GM18498 (cell line): Measurements from ENCODE around the gene WHAMM.
"Not testable (repeated sequence)": the region's sequence is repeated elsewhere in the genome, so short reads cannot be mapped to it uniquely, and the experiment has no call there.

ENCODE experiments used
- ATAC-seq: cut with Tn5 transposase; IDR thresholded peaks from one replicate; pipeline ENCODE4 v1.9.1; 2021; ENCODE audit warnings: mild to moderate bottlenecking, moderate library complexity; ENCODE audit not compliant: unreplicated experiment

Gene WHAMM

DNA sequence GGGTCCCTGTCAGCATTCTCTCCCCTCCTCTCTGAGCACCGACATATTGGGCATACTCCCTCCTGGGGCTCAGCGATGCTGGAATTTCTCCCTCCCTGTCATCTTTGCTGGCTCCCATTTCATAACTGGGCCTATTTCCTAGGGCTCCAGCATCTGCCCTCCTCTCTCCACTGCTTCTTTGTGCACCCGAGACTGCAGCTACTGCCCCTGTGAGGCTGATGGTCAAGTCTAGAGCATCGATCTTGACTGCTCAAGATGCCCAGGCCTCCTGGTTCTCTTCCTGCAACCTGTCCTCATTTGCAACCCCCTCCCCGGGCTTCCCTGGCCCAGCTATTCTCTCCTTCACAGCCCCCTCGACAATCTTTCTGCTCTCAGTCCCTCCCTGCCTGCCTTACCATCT lies 53.5 kb downstream of the WHAMM start:
- ATAC-seq, result no peak

DNA sequence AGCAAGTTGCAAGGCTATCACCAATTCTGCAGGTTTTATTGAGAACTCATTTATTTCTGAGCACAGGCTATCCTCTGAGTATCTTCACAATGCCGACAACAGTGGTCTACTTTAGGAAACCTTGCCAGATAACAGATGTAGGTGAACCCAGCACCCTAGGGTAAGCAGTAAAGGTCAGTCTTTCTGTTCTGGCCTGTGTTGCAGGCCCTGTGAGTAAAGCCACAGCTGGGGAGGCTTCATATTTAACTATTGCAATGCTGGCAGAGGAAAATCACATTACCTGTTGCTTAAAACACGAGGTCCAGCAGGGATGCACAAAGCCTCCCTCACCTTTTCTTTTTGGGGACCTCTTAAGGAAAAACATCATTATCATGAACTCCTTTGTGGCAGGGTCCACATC lies 55.5 kb downstream of the WHAMM start:
- no peak for ATAC-seq

DNA sequence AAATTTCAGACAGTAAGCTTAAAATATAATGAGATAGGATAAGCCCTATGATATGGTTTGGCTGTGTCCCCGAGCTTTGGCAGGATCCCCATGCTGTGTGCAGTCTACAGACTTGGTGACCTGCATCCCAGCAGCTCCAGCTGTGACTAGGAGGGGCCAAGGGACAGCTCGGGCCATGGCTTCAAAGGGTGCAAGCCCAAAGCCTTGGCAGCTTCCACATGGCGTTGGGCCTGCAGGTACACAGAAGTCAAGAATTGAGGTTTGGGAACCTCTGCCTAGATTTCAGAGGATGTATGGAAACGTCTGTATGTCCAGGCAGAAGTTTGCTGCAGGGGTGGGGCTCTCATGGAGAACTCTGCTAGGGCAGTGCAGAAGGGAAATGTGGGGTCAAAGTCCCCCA lies 56.2 kb downstream of the WHAMM start:
- ATAC-seq, result not testable (repeated sequence)

- not testable (repeated sequence) for ATAC-seq
Measured at GRCh38 chr15:82865981-82866380, 56.6 kb downstream of the WHAMM start.

GRCh38 chr15:82870727-82871320 lies 61.4 kb downstream of the WHAMM start:
- ATAC-seq, result no peak

DNA sequence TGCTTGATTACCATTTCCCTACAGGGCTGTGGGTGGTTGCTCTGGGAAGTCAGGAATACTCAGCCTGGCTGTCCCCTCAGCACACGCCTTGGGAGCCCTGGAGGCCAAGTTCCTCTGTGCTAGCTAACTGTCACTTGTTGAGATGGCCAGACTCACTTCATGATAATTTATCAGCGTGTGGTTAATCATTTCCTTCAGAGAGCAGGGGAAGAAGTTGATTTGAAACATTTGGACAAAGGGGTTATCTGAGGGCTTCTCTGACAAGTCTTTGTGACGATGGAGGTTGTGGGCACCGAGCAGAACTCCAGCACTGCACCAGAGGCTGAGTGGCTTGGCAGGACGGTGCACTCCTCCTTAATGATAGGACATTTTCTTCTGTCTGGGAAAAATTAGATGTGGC lies 61.9 kb downstream of the WHAMM start:
- no peak for ATAC-seq

DNA sequence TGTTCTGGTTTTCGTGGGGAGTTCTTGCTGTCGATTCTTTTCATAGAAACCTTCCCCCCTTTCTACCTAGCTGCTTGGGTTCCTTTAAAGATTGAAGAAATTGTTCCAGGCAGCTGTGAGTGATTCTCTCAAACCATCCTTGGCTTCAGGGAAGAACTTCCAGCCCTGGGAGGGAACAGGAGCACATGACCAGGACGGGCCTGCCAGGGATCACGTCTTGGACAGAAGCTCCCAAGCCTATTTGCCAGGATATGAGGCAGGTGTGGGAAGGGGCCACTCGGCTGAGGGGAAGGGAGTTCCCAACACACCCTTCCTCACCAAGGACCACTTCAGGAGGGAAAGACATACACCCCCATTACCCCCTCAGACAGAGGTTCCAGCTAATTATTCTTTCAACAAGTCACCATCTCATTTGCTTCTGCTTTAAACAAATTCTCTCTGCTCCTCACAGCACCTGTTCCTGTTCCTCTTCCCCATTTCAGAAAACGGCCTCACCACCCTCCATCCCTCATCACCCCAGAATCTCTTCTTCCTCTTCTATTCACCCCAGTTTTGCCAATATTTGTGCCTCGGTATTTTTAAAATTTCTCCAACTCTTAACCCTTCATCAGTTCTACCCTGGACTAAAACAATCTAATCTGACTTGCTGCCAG lies 62.5 kb downstream of the WHAMM start:
- no peak for ATAC-seq

DNA sequence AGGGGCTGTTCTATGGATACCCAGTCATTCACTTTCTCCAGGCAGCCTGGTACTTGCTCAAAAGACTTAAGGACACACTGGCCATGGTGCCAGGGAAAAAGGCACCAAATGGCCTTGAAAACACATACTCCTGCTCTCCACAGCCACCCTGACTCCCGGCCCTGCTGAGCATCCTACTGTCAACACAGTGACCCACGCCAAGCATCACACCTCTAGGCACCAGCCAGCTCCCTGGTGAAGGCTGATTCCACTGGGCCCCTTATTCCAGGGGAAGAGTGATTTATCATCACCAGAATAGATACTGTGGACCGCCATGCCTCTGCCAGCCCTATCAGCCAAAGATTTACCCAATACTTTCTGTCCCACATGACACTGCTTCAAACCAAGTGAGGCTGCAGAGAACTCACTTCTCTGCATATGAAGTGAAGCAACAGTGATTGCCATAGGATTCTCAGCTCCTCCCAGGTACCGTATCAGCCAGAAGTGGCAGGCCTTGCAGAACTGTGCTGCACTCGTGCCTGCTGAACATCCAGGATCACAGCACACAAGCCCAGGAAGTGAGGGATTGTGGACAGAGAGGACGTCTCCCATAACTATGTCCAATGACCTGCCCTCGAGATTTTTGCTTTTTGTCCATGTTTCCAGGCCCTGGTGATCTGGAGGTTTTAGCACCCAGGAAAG lies 63.7 kb downstream of the WHAMM start:
- ATAC-seq, result no peak

- no peak for ATAC-seq
Measured at GRCh38 chr15:82874267-82874666, 64.8 kb downstream of the WHAMM start.

GRCh38 chr15:82874961-82875360 lies 65.5 kb downstream of the WHAMM start:
- no peak for ATAC-seq

GRCh38 chr15:82875411-82876003 lies 66.1 kb downstream of the WHAMM start:
- ATAC-seq, result no peak

- no peak for ATAC-seq
Measured at GRCh38 chr15:82877825-82878224, 68.4 kb downstream of the WHAMM start.

DNA sequence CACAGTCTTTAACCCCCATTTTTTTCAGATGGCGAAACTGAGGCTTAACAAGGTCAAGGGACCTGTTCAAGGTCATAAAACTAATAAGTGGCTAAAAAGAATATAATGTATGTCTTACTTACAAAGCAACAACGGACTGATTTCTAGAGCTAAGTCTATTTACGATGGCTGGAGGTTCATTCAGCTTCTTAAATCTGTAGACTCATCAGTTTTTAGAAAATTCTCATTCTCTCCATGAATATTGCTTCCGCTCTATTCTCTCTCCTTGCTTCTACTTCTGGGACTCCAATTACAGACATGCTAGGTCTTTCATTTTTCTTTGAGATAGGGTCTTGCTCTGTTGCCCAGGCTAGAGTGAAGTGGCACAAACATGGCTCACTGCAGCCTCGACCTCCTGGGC lies 68.9 kb downstream of the WHAMM start:
- no peak for ATAC-seq

DNA sequence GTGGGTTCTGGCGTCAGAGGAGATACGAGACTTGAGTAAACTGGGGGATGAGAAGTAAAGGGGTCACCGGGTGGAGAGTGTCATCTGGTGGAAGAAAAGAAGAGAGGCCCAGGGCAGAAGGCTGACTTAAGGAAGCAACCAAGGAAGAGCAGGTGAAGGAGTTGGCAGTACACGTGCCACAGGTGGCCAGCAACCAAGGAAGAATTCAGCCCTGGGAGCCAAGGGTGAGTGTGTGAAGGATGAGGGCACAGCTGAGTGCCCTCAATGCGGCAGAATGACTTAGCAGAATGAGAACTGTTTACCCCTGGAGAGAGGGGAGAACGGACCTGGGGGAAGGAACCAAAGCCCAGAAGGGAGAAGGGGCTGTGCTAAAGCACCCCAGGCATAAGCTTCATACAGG lies 71.3 kb downstream of the WHAMM start:
- no peak for ATAC-seq

DNA sequence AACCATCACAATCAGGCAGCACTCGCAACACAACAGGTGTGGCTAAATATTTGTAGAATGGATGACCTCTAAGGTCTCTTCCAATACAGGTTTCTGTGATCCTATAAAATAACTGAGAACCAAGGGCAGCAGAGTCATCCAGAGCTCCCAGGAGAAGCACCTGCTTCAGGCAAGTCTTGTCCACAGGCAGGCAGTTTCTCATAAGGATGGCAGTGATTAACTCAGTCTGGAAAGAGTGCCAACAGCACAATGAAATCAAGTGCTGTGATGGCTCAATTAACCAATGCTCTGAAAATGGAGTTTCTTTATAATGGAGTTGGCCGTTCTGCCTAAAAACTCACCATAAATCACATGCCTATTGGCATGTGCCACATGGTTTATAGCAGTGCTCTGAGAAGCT lies 72.3 kb downstream of the WHAMM start:
- no peak for ATAC-seq

GRCh38 chr15:82882273-82882928 lies 73.0 kb downstream of the WHAMM start:
- no peak for ATAC-seq
